Fibroblast of pulmonary artery (primary cell): ENCODE measurements around the gene ABCG2.
"Not testable (repeated sequence)": the region's sequence is repeated elsewhere in the genome, so short reads cannot be mapped to it uniquely, and the experiment has no call there.

ENCODE experiments used
- DNase-seq: peaks from one replicate; pipeline ENCODE4 v3.0.0-alpha.2; 2010; ENCODE audit warnings: low read depth
- H3K4me3 ChIP-seq: replicated peaks from 2 replicates; pipeline ENCODE4 v1.5.1; 2011; ENCODE audit warnings: low read depth, mild to moderate bottlenecking, control low read depth, low read length, moderate library complexity
- CTCF ChIP-seq: IDR thresholded peaks from 2 replicates; pipeline ENCODE4 v1.5.1; 2011; ENCODE audit warnings: mild to moderate bottlenecking, control low read depth, low read length, inconsistent platforms; ENCODE audit errors: missing control alignments

ABCG2 gene

GRCh38 chr4:88169298-88169697 is 10.9 kb upstream of the ABCG2 start:
- TF ChIP-seq CTCF = no peak
- no peak for DNase-seq
- H3K4me3 ChIP-seq = no peak overlapping the region

- no peak for DNase-seq
- no peak overlapping the region for H3K4me3 ChIP-seq
- no peak for TF ChIP-seq CTCF
Measured at GRCh38 chr4:88166608-88167007, 8.2 kb upstream of the ABCG2 start.

DNA sequence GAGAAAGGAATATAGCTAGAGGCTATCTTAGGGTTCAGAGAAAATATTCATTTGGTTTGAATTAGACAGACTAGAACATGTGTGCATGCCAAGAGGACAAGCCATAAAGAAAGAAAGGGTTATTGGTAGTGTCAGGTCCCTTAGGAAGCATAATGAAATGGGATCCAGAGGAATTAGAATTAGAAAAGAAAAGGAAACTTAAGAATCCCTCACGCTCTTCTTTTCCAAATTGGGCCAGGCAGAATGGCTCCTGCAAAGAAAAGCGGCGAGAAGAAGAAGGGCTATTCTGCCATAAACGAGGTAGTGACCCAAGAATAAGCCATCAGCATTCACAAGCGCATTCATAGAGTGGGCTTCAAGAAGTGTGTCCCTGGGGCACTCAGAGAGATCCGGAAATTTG is 4.9 kb upstream of the ABCG2 start:
- no peak for DNase-seq
- no peak overlapping the region for H3K4me3 ChIP-seq
- TF ChIP-seq CTCF = no peak

DNA sequence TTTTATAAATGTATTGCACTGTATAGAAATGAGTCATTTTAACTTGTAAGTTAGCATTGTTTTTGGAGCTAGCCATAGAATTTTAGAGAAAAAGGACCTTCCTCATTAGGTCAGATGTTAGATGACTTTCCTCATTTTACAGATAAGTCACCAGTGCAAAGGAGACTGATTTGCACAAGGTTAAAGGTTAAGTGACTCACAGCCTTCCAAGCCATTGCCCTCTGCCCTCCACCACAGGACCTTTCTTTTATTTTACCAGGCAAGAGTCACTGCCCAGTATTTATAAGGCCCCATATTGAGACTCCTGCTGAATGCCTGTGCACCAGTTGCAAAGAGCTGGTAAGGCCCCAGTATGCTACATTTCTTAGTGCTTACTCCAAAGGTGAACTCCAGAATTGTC is 4.2 kb upstream of the ABCG2 start:
- no peak for DNase-seq
- no peak overlapping the region for H3K4me3 ChIP-seq
- no peak for TF ChIP-seq CTCF

- H3K4me3 ChIP-seq = peak overlapping the region; percentile 53
- DNase-seq = no peak
- no peak for TF ChIP-seq CTCF
Measured at GRCh38 chr4:88159229-88159725, 838 bp upstream of the ABCG2 start.

DNA sequence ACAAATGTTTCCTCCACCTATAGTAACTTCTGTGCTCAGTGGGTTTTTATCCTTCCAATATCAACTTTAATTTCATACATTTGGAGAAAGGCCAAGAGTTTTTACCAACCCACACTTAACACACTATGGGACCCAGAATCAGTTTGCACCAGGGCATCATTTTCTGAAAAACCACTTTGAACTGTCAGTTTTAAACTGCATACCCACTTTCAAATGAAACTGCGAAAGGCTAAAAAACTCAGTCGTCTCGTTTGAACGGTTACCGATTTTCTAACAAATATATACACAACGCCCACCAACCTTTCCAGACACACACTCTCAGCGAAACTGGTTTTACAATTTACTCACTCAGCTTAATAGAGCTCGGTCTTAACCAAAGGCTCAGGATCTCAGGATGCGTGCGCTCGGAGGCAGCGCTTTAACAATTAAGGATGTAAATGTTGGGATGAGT is 376 bp downstream of the ABCG2 start:
- H3K4me3 ChIP-seq = peak overlapping the region; percentile 53
- DNase-seq = peak; percentile 21
- no peak for TF ChIP-seq CTCF

DNA sequence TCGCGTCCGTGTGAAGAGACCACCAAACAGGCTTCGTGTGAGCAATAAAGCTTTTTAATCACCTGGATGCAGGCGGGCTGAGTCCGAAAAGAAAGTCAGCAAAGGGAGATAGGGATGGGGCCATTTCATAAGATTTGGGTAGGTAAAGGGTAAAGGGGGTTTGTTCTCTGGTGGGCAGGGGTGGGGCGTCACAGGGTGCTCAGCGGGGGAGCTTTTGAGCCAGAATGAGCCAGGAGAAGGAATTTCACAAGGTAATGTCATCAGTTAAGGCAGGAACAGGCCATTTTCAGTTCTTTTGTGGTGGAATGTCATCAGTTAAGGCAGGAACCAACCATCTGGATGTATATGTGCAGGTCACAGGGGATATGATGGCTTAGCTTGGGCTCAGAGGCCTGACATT is 6.1 kb downstream of the ABCG2 start:
- DNase-seq, H3K4me3 ChIP-seq: not testable (repeated sequence)
